CD14-positive monocyte (primary cell): ENCODE results near the gene SERINC4. TPM values are rescaled to one million over a fixed set of nuclear protein-coding genes. Genes with fewer than 3 reads are reported as not detected.

Experiments
- DNase-seq, 3 donors: peaks; one replicate each; pipeline ENCODE4 v3.0.0-alpha.2; 2011 to 2022
- H2AFZ ChIP-seq: 2 replicates; pipeline ENCODE4 v1.6.0; 2012; ENCODE audit warnings: mild to moderate bottlenecking, low read depth, low read length, inconsistent platforms; ENCODE audit not compliant: insufficient read depth, poor library complexity, severe bottlenecking
- H3K27ac ChIP-seq, 2 donors: 1 replicate in 1 of 2; 2 replicates in 1 of 2; pipeline ENCODE4 v1.5.1; 2012 to 2013; ENCODE audit warnings: low read length in 2 of 2, control low read depth in 1 of 2, inconsistent platforms in 1 of 2, low read depth in 1 of 2, mild to moderate bottlenecking in 1 of 2
- H3K27me3 ChIP-seq, 2 donors: one replicate each; pipeline versions ENCODE4 v1.6.0 to v1.6.1; 2011 to 2013; ENCODE audit warnings: low read length in 2 of 2; ENCODE audit not compliant: control insufficient read depth in 2 of 2, insufficient read depth in 2 of 2
- H3K36me3 ChIP-seq, 2 donors: replicated peaks in 1 of 2; 1 replicate in 1 of 2; 2 replicates in 1 of 2; pipeline versions ENCODE4 v1.5.1 to v1.6.1; 2012 to 2013; ENCODE audit warnings: low read length in 2 of 2, control low read depth in 1 of 2, inconsistent platforms in 1 of 2, mild to moderate bottlenecking in 1 of 2; ENCODE audit not compliant: insufficient read depth in 2 of 2, control insufficient read depth in 1 of 2
- H3K4me1 ChIP-seq, 2 donors: 1 replicate in 1 of 2; 2 replicates in 1 of 2; pipeline versions ENCODE4 v1.5.1 to v1.6.1; 2012 to 2013; ENCODE audit warnings: low read length in 2 of 2, control low read depth in 1 of 2, inconsistent platforms in 1 of 2, mild to moderate bottlenecking in 1 of 2, moderate library complexity in 1 of 2; ENCODE audit not compliant: insufficient read depth in 2 of 2, control insufficient read depth in 1 of 2
- H3K4me2 ChIP-seq: replicated peaks from 2 replicates; pipeline ENCODE3; 2012; ENCODE audit warnings: low read length, moderate library complexity, mild to moderate bottlenecking; ENCODE audit not compliant: poor library complexity, severe bottlenecking; ENCODE audit errors: extremely low read depth
- H3K4me3 ChIP-seq, 3 experiments: fragments of 200-600 bp in 1 of 3; sonication (generic) in 1 of 3; replicated peaks in 1 of 3; 1 replicate in 2 of 3; 2 replicates in 1 of 3; pipeline ENCODE4 v1.5.1; 2011 to 2013; ENCODE audit warnings: low read length in 3 of 3, mild to moderate bottlenecking in 3 of 3, control low read depth in 2 of 3, low read depth in 2 of 3, inconsistent platforms in 1 of 3, moderate library complexity in 1 of 3
- H3K79me2 ChIP-seq: 2 replicates; pipeline ENCODE4 v1.6.0; 2012; ENCODE audit warnings: mild to moderate bottlenecking, control low read depth, inconsistent platforms, low read length, moderate library complexity; ENCODE audit not compliant: insufficient read depth
- H3K9ac ChIP-seq: 2 replicates; pipeline ENCODE4 v1.6.0; 2017; ENCODE audit warnings: low read length, mild to moderate bottlenecking; ENCODE audit not compliant: insufficient read depth, poor library complexity, severe bottlenecking
- H3K9me3 ChIP-seq, 2 donors: replicated peaks in 1 of 2; 1 replicate in 1 of 2; 2 replicates in 1 of 2; pipeline versions ENCODE4 v1.5.1 to v1.6.1; 2012 to 2013; ENCODE audit warnings: low read length in 2 of 2, control low read depth in 1 of 2; ENCODE audit not compliant: control insufficient read depth in 1 of 2, insufficient read depth in 1 of 2
- H4K20me1 ChIP-seq: 2 replicates; pipeline ENCODE4 v1.6.0; 2012; ENCODE audit warnings: mild to moderate bottlenecking, low read length, control low read depth, moderate library complexity; ENCODE audit not compliant: insufficient read depth
- H3K27ac Mint-ChIP-seq, 7 donors: one replicate each; pipeline ENCODE4 v1.8.0; 2020; ENCODE audit warnings: mild to moderate bottlenecking in 7 of 7, mixed read lengths in 7 of 7, moderate library complexity in 6 of 7, inconsistent platforms in 2 of 7
- H3K27me3 Mint-ChIP-seq, 3 donors: one replicate each; pipeline ENCODE4 v1.8.0; 2021 to 2022; ENCODE audit warnings: low read depth in 3 of 3, mild to moderate bottlenecking in 3 of 3, mixed read lengths in 3 of 3, moderate library complexity in 3 of 3, inconsistent platforms in 1 of 3
- H3K36me3 Mint-ChIP-seq, 2 donors: one replicate each; pipeline ENCODE4 v1.8.0; 2020; ENCODE audit warnings: mixed read lengths in 2 of 2, inconsistent platforms in 1 of 2, mild to moderate bottlenecking in 1 of 2
- H3K4me1 Mint-ChIP-seq: one replicate; pipeline ENCODE4 v1.8.0; 2020; ENCODE audit warnings: mild to moderate bottlenecking, mixed read lengths
- H3K4me3 Mint-ChIP-seq, 2 donors: one replicate each; pipeline ENCODE4 v1.8.0; 2020; ENCODE audit warnings: mild to moderate bottlenecking in 2 of 2, mixed read lengths in 2 of 2, moderate library complexity in 1 of 2
- H3K9me3 Mint-ChIP-seq, 7 donors: one replicate each; pipeline ENCODE4 v1.8.0; 2020 to 2022; ENCODE audit warnings: mixed read lengths in 7 of 7, mild to moderate bottlenecking in 6 of 7, moderate library complexity in 6 of 7, inconsistent platforms in 2 of 7
- WGBS: methylation state at CpG from one replicate; pipeline ENCODE4 v1.1.5; 2013; ENCODE audit warnings: missing lambda C conversion rate; ENCODE audit not compliant: insufficient coverage; 5-methylcytosine and 5-hydroxymethylcytosine counted together
- intact Hi-C, 2 donors: fragments of 100-400 bp; cut with micrococcal nuclease; formaldehyde crosslinking; loops; one replicate each; pipeline versions ENCODE4 v1.15.0 to v1.15.1; 2023
- polyA plus RNA-seq, 3 donors: library from polyadenylated mRNA; depleted of rRNA in 1 of 3; unstranded in 2 of 3; stranded (reverse) in 1 of 3; fragments of 300-500 nt in 2 of 3; fragments of >200 nt in 1 of 3; fragmentation: Illumina TruSeq in 2 of 3; gene quantifications; 1 replicate in 2 of 3; 2 replicates in 1 of 3; pipeline ENCODE4 v1.2.3, GENCODE V29; 2012 to 2021
- TF ChIP-seq, protein P1 (sequence below): fragments of 200-600 bp; IDR thresholded peaks from one replicate; pipeline ENCODE4 v1.8.0; 2022; ENCODE audit warnings: antibody characterized with exemption, mild to moderate bottlenecking

SERINC4 gene
- polyA plus RNA-seq, 3 donors = 0.09 to 0.70 (median 0.56) TPM

- H3K4me2 ChIP-seq = no peak overlapping the region
- peaks cover 65% of the 10 kb centered on the region for H3K4me1 Mint-ChIP-seq
- H3K4me1 ChIP-seq = peaks cover 33 to 56% of the 10 kb centered on the region in 2 donors
- intact Hi-C loops = no loop called here
- TF ChIP-seq, protein P1, sequence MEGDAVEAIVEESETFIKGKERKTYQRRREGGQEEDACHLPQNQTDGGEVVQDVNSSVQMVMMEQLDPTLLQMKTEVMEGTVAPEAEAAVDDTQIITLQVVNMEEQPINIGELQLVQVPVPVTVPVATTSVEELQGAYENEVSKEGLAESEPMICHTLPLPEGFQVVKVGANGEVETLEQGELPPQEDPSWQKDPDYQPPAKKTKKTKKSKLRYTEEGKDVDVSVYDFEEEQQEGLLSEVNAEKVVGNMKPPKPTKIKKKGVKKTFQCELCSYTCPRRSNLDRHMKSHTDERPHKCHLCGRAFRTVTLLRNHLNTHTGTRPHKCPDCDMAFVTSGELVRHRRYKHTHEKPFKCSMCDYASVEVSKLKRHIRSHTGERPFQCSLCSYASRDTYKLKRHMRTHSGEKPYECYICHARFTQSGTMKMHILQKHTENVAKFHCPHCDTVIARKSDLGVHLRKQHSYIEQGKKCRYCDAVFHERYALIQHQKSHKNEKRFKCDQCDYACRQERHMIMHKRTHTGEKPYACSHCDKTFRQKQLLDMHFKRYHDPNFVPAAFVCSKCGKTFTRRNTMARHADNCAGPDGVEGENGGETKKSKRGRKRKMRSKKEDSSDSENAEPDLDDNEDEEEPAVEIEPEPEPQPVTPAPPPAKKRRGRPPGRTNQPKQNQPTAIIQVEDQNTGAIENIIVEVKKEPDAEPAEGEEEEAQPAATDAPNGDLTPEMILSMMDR = no peak
- WGBS = 100% methylated on average over 1 of the region's 3 CpGs
- H3K27ac Mint-ChIP-seq = peak overlapping the region in 5 of 7 donors; percentile 7 to 97 (median 57)
- H2AFZ ChIP-seq = no peak overlapping the region
- no peak overlapping the region for H3K9ac ChIP-seq
- H3K36me3 ChIP-seq = peaks cover 38 to 57% of the 10 kb centered on the region in 2 donors
- H3K27ac ChIP-seq = no peak overlapping the region
- H3K4me3 ChIP-seq = no peak overlapping the region
- no peaks in the 10 kb centered on the region for H3K9me3 ChIP-seq
- no peak for DNase-seq
- no peak overlapping the region for H3K4me3 Mint-ChIP-seq
- peaks cover 55 to 57% of the 10 kb centered on the region in 2 donors for H3K36me3 Mint-ChIP-seq
- H4K20me1 ChIP-seq = peaks cover 39% of the 10 kb centered on the region
- H3K79me2 ChIP-seq = peaks cover 52% of the 10 kb centered on the region
- no peaks in the 10 kb centered on the region for H3K27me3 ChIP-seq
- no peaks in the 10 kb centered on the region for H3K27me3 Mint-ChIP-seq
- H3K9me3 Mint-ChIP-seq = no peaks in the 10 kb centered on the region
These were observed 3.5 kb downstream of the SERINC4 start for GRCh38 chr15:43796566-43796965.

- H3K4me1 Mint-ChIP-seq = peaks cover 63% of the 10 kb centered on the region
- H2AFZ ChIP-seq = no peak overlapping the region
- no peaks in the 10 kb centered on the region for H3K9me3 Mint-ChIP-seq
- H3K79me2 ChIP-seq = peaks cover 46% of the 10 kb centered on the region
- peaks cover 39% of the 10 kb centered on the region for H4K20me1 ChIP-seq
- DNase-seq = no peak
- H3K27ac Mint-ChIP-seq = peak overlapping the region in 1 of 7 donors; percentile 74
- H3K27me3 Mint-ChIP-seq = peaks cover 0 to under 1% (median 0%) of the 10 kb centered on the region in 3 donors
- no peak overlapping the region for H3K4me3 ChIP-seq
- intact Hi-C loops = no loop called here
- no peak overlapping the region for H3K4me2 ChIP-seq
- H3K4me1 ChIP-seq = peaks cover 32 to 54% of the 10 kb centered on the region in 2 donors
- no peak overlapping the region for H3K27ac ChIP-seq
- no peaks in the 10 kb centered on the region for H3K27me3 ChIP-seq
- TF ChIP-seq, protein P1 = no peak
- H3K9ac ChIP-seq = no peak overlapping the region
- H3K4me3 Mint-ChIP-seq = no peak overlapping the region
- H3K36me3 Mint-ChIP-seq = peaks cover 54 to 55% of the 10 kb centered on the region in 2 donors
- peaks cover 38 to 56% of the 10 kb centered on the region in 2 donors for H3K36me3 ChIP-seq
- H3K9me3 ChIP-seq = no peaks in the 10 kb centered on the region
These were observed 4.0 kb downstream of the SERINC4 start for GRCh38 chr15:43795997-43796396.
